ENCODE results near the gene FLT3. TPM values are rescaled to one million over a fixed set of nuclear protein-coding genes. Genes with fewer than 3 reads are reported as not detected.

The FLT3 gene
- total and polyA plus RNA-seq, 9 of the 15 experiments (the other 6 are each of a cell fraction or from before 2014, with no cell fraction given): not detected

- TF ChIP-seq CHAMP1 (IDR thresholded peaks at IDR 0.05): no peak
- TF ChIP-seq ZNF23 (CRISPR knock-in tag; IDR thresholded peaks at IDR 0.05): no peak
- no peak for TF ChIP-seq E2F8 (IDR thresholded peaks at IDR 0.05; ENCODE audit: low read depth, partially characterized antibody)
- TF ChIP-seq HNRNPUL1 (IDR thresholded peaks at IDR 0.05; ENCODE audit: low read length): no peak
- TF ChIP-seq ZKSCAN3 (CRISPR knock-in tag; IDR thresholded peaks at IDR 0.05): no peak
- no peak for TF ChIP-seq BACH1 (tag; IDR thresholded peaks at IDR 0.05)
- TF ChIP-seq TCF7L2 (IDR thresholded peaks at IDR 0.05; ENCODE audit: low read depth, low read length): no peak
Measured at GRCh38 chr13:27971776-27972477, 128.4 kb downstream of the FLT3 start (continued).

Data from K562 (cell line).